Lower leg skin (tissue), 3 donors: ENCODE data around the gene IFNGR2.

Source experiments
- POLR2A ChIP-seq, 2 donors: fragments of 450-650 bp; IDR thresholded peaks; one replicate each; pipeline ENCODE4 v1.6.1; 2016 to 2017; ENCODE audit warnings: antibody characterized with exemption in 2 of 2, mild to moderate bottlenecking in 1 of 2, moderate library complexity in 1 of 2
- TF ChIP-seq, protein P1 (sequence below), 3 donors: fragments of 450-650 bp; IDR thresholded peaks; one replicate each; pipeline ENCODE4 v1.5.1; 2016; ENCODE audit warnings: antibody characterized with exemption in 3 of 3, mild to moderate bottlenecking in 3 of 3, moderate library complexity in 2 of 3

DNA sequence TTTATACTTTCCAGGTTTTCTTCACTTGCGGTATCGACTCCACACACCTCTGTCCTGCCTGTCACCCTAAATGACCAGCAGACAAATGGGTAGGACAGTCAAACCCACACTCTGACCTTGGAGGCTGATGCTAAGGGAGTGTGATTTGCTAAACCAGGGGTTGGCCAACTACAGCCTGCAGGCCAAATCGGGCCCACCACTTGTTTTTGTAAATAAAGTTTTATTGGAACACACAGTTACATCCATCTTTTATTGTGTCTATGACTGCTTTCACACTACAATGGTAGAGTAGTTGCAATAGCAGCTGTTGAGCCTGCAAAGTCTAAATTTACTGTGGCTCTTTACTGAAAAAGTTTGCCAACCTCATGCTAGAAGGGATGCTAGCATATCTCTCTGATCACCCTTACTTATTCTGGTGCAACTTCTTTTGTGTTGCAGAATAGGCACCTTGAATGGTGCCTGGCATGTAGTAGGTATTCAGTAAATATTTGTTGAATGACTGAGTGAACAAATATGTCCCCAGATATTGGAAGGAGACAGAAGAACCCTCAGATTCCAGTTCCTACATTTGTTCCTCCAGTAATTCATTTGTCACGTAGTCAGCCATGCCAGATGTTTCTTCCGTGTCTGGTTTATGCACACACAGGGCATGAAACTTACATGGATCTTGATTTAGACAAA, 18.6 kb downstream of the IFNGR2 start:
- TF ChIP-seq, protein P1, sequence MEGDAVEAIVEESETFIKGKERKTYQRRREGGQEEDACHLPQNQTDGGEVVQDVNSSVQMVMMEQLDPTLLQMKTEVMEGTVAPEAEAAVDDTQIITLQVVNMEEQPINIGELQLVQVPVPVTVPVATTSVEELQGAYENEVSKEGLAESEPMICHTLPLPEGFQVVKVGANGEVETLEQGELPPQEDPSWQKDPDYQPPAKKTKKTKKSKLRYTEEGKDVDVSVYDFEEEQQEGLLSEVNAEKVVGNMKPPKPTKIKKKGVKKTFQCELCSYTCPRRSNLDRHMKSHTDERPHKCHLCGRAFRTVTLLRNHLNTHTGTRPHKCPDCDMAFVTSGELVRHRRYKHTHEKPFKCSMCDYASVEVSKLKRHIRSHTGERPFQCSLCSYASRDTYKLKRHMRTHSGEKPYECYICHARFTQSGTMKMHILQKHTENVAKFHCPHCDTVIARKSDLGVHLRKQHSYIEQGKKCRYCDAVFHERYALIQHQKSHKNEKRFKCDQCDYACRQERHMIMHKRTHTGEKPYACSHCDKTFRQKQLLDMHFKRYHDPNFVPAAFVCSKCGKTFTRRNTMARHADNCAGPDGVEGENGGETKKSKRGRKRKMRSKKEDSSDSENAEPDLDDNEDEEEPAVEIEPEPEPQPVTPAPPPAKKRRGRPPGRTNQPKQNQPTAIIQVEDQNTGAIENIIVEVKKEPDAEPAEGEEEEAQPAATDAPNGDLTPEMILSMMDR (IDR thresholded peaks at IDR 0.05) = no peak
- no peak for TF ChIP-seq POLR2A (IDR thresholded peaks at IDR 0.05)
